Activated naive CD8-positive, alpha-beta T cell treated with anti-CD3 and anti-CD28 coated beads for 36 hours (primary cell): ENCODE results near the gene SURF2. TPM values are rescaled to one million over a fixed set of nuclear protein-coding genes. Genes with fewer than 3 reads are reported as not detected.

Source experiments
- DNase-seq: peaks from one replicate; pipeline ENCODE4 v3.0.0; 2021
- H3K27ac Mint-ChIP-seq: one replicate; pipeline ENCODE4 v1.8.0; 2022; ENCODE audit warnings: mild to moderate bottlenecking, moderate library complexity, mixed read lengths
- H3K27me3 Mint-ChIP-seq: one replicate; pipeline ENCODE4 v1.8.0; 2022; ENCODE audit warnings: mild to moderate bottlenecking, mixed read lengths
- H3K36me3 Mint-ChIP-seq: one replicate; pipeline ENCODE4 v1.8.0; 2021; ENCODE audit warnings: mild to moderate bottlenecking, mixed read lengths
- H3K4me1 Mint-ChIP-seq: one replicate; pipeline ENCODE4 v1.8.0; 2021; ENCODE audit warnings: mixed read lengths
- H3K4me3 Mint-ChIP-seq: one replicate; pipeline ENCODE4 v1.8.0; 2022; ENCODE audit warnings: mild to moderate bottlenecking, moderate library complexity, mixed read lengths
- H3K9me3 Mint-ChIP-seq: one replicate; pipeline ENCODE4 v1.8.0; 2022; ENCODE audit warnings: mixed read lengths
- total RNA-seq, 2 experiments: library from RNA; stranded (reverse); gene quantifications; one replicate each; pipeline ENCODE4 v1.2.3, GENCODE V29; 2021

The SURF2 gene
- total RNA-seq, 2 experiments from 2014 or later = 30.7 to 32.2 TPM

- Mint-ChIP-seq H3K27me3 (no peaks in the 10 kb centered on the region), H3K4me3 (no peak overlapping the region), H3K36me3 (peaks cover 7% of the 10 kb centered on the region), H3K4me1 (peaks cover 46% of the 10 kb centered on the region), H3K27ac (peak overlapping the region; percentile 83), H3K9me3 (no peaks in the 10 kb centered on the region)
- no peak for DNase-seq
These were observed 3.2 kb downstream of the SURF2 start for GRCh38 chr9:133359399-133360175.

GRCh38 chr9:133360400-133361393 is 4.3 kb downstream of the SURF2 start:
- Mint-ChIP-seq H3K4me3 (peak overlapping the region; percentile 41), H3K9me3 (no peaks in the 10 kb centered on the region), H3K27ac (peak overlapping the region; percentile 82), H3K4me1 (peaks cover 38% of the 10 kb centered on the region), H3K36me3 (peaks cover 9% of the 10 kb centered on the region), H3K27me3 (no peaks in the 10 kb centered on the region)
- DNase-seq = no peak

GRCh38 chr9:133361507-133362092 is 5.2 kb downstream of the SURF2 start:
- H3K27me3 Mint-ChIP-seq = no peaks in the 10 kb centered on the region
- peak overlapping the region; percentile 82 for H3K27ac Mint-ChIP-seq
- peaks cover 38% of the 10 kb centered on the region for H3K4me1 Mint-ChIP-seq
- peaks cover 9% of the 10 kb centered on the region for H3K36me3 Mint-ChIP-seq
- no peak for DNase-seq
- H3K4me3 Mint-ChIP-seq = no peak overlapping the region
- H3K9me3 Mint-ChIP-seq = no peaks in the 10 kb centered on the region

- Mint-ChIP-seq H3K4me1 (peaks cover 37% of the 10 kb centered on the region), H3K27me3 (no peaks in the 10 kb centered on the region), H3K4me3 (no peak overlapping the region), H3K27ac (no peak overlapping the region), H3K9me3 (no peaks in the 10 kb centered on the region), H3K36me3 (peaks cover 9% of the 10 kb centered on the region)
- no peak for DNase-seq
These were observed 6.2 kb downstream of the SURF2 start for GRCh38 chr9:133362359-133363044.

GRCh38 chr9:133366435-133366834 is 10.1 kb downstream of the SURF2 start:
- Mint-ChIP-seq H3K4me3 (no peak overlapping the region), H3K9me3 (no peaks in the 10 kb centered on the region), H3K4me1 (peaks cover 41% of the 10 kb centered on the region), H3K27ac (no peak overlapping the region), H3K36me3 (peaks cover 36% of the 10 kb centered on the region), H3K27me3 (no peaks in the 10 kb centered on the region)
- no peak for DNase-seq

- peaks cover 40% of the 10 kb centered on the region for H3K36me3 Mint-ChIP-seq
- no peak for DNase-seq
- H3K4me1 Mint-ChIP-seq = peaks cover 43% of the 10 kb centered on the region
- H3K4me3 Mint-ChIP-seq = no peak overlapping the region
- no peaks in the 10 kb centered on the region for H3K27me3 Mint-ChIP-seq
- H3K9me3 Mint-ChIP-seq = no peaks in the 10 kb centered on the region
- no peak overlapping the region for H3K27ac Mint-ChIP-seq
These were observed 10.9 kb downstream of the SURF2 start for GRCh38 chr9:133367221-133367620.

GRCh38 chr9:133367778-133368177 is 11.4 kb downstream of the SURF2 start:
- Mint-ChIP-seq H3K9me3 (no peaks in the 10 kb centered on the region), H3K36me3 (peaks cover 45% of the 10 kb centered on the region), H3K4me3 (no peak overlapping the region), H3K27ac (no peak overlapping the region), H3K27me3 (no peaks in the 10 kb centered on the region), H3K4me1 (peaks cover 49% of the 10 kb centered on the region)
- no peak for DNase-seq

- peak overlapping the region; percentile 95 for H3K27ac Mint-ChIP-seq
- no peaks in the 10 kb centered on the region for H3K27me3 Mint-ChIP-seq
- peaks cover 54% of the 10 kb centered on the region for H3K4me1 Mint-ChIP-seq
- DNase-seq = no peak
- H3K36me3 Mint-ChIP-seq = peaks cover 49% of the 10 kb centered on the region
- peak overlapping the region; percentile 60 for H3K4me3 Mint-ChIP-seq
- no peaks in the 10 kb centered on the region for H3K9me3 Mint-ChIP-seq
These were observed 12.0 kb downstream of the SURF2 start for GRCh38 chr9:133368249-133368881.

GRCh38 chr9:133369422-133369821 is 13.1 kb downstream of the SURF2 start:
- Mint-ChIP-seq H3K4me3 (peak overlapping the region; percentile 32), H3K27ac (peak overlapping the region; percentile 95), H3K36me3 (peaks cover 52% of the 10 kb centered on the region)

GRCh38 chr9:133369933-133370332 is 13.6 kb downstream of the SURF2 start:
- no peak for DNase-seq
- peaks cover 55% of the 10 kb centered on the region for H3K36me3 Mint-ChIP-seq

More at GRCh38 chr9:133369422-133369821, 13.1 kb downstream of the SURF2 start:
- Mint-ChIP-seq H3K4me1 (peaks cover 58% of the 10 kb centered on the region), H3K9me3 (no peaks in the 10 kb centered on the region), H3K27me3 (no peaks in the 10 kb centered on the region)
- no peak for DNase-seq

GRCh38 chr9:133370685-133371084 is 14.3 kb downstream of the SURF2 start:
- no peaks in the 10 kb centered on the region for H3K9me3 Mint-ChIP-seq
- peak overlapping the region; percentile 95 for H3K27ac Mint-ChIP-seq
- H3K36me3 Mint-ChIP-seq = peaks cover 56% of the 10 kb centered on the region
- peaks cover 60% of the 10 kb centered on the region for H3K4me1 Mint-ChIP-seq
- peak overlapping the region; percentile 77 for H3K4me3 Mint-ChIP-seq
- peak; percentile 49 for DNase-seq
- no peaks in the 10 kb centered on the region for H3K27me3 Mint-ChIP-seq

More at GRCh38 chr9:133369933-133370332, 13.6 kb downstream of the SURF2 start:
- Mint-ChIP-seq H3K4me1 (peaks cover 60% of the 10 kb centered on the region), H3K27me3 (no peaks in the 10 kb centered on the region), H3K9me3 (no peaks in the 10 kb centered on the region), H3K27ac (peak overlapping the region; percentile 95), H3K4me3 (peak overlapping the region; percentile 77)

- Mint-ChIP-seq H3K36me3 (peaks cover 56% of the 10 kb centered on the region), H3K4me3 (peak overlapping the region; percentile 77), H3K9me3 (no peaks in the 10 kb centered on the region), H3K27ac (peak overlapping the region; percentile 95), H3K4me1 (peaks cover 60% of the 10 kb centered on the region), H3K27me3 (no peaks in the 10 kb centered on the region)
- DNase-seq = peak; percentile 80
These were observed 14.9 kb downstream of the SURF2 start for GRCh38 chr9:133371261-133371711.

- Mint-ChIP-seq H3K27ac (peak overlapping the region; percentile 95), H3K4me1 (peaks cover 60% of the 10 kb centered on the region), H3K9me3 (no peaks in the 10 kb centered on the region), H3K27me3 (peaks cover under 1% of the 10 kb centered on the region), H3K4me3 (peak overlapping the region; percentile 77), H3K36me3 (peaks cover 56% of the 10 kb centered on the region)
- no peak for DNase-seq
These were observed 15.8 kb downstream of the SURF2 start for GRCh38 chr9:133372144-133372543.

GRCh38 chr9:133374612-133375115 is 18.3 kb downstream of the SURF2 start:
- Mint-ChIP-seq H3K27ac (peak overlapping the region; percentile 98), H3K4me1 (peaks cover 41% of the 10 kb centered on the region), H3K36me3 (peaks cover 42% of the 10 kb centered on the region), H3K9me3 (no peaks in the 10 kb centered on the region), H3K27me3 (peaks cover 3% of the 10 kb centered on the region), H3K4me3 (peak overlapping the region; percentile 98)
- DNase-seq = no peak
